ENCODE results near the gene BOC.

DNA sequence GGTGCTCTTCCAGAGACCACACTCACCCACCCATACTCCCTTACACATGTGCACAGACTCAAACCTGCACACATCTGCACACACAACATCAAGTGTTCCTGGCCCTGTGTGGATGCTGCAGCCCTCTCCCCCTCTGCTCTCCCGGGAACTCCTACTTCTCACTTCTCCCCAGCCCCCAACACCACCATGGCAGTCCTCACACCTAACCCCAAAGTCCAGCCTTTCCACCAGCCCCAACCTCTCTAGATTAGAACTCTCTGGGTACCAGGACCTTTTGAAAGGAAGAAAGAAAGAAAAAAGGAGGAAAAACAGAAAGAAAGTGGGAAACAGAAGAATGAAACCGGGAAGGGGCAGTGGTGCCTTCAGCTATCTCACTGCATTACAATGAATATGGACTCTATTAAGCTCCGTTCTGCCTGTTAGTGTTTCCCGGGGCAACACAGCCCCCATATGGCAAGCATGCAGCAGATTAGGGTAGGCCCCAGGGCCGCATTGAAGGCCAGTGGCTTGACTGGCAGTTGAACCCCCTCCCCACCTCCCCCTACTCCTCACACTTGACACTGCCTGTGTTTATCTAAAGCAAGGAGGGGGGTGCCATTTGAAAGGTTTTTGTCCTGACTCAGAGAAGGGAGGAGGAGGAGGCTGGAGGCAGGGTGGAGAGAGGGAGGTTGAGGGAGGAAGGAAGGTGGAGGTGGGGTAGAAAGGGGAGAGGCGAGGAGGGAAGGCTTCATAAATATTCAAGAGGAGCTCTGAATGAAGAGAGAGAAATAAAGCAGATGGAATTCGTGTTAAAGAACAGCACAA lies 30.1 kb downstream of the BOC start:
- TF ChIP-seq, protein P1, sequence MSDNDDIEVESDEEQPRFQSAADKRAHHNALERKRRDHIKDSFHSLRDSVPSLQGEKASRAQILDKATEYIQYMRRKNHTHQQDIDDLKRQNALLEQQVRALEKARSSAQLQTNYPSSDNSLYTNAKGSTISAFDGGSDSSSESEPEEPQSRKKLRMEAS (IDR thresholded peaks at IDR 0.05): no peak
- TF ChIP-seq, protein P2, sequence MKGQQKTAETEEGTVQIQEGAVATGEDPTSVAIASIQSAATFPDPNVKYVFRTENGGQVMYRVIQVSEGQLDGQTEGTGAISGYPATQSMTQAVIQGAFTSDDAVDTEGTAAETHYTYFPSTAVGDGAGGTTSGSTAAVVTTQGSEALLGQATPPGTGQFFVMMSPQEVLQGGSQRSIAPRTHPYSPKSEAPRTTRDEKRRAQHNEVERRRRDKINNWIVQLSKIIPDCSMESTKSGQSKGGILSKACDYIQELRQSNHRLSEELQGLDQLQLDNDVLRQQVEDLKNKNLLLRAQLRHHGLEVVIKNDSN (IDR thresholded peaks at IDR 0.05): no peak
- no peak for TF ChIP-seq TAF1 (IDR thresholded peaks at IDR 0.05; ENCODE audit: low read depth)
- TF ChIP-seq, protein P3, sequence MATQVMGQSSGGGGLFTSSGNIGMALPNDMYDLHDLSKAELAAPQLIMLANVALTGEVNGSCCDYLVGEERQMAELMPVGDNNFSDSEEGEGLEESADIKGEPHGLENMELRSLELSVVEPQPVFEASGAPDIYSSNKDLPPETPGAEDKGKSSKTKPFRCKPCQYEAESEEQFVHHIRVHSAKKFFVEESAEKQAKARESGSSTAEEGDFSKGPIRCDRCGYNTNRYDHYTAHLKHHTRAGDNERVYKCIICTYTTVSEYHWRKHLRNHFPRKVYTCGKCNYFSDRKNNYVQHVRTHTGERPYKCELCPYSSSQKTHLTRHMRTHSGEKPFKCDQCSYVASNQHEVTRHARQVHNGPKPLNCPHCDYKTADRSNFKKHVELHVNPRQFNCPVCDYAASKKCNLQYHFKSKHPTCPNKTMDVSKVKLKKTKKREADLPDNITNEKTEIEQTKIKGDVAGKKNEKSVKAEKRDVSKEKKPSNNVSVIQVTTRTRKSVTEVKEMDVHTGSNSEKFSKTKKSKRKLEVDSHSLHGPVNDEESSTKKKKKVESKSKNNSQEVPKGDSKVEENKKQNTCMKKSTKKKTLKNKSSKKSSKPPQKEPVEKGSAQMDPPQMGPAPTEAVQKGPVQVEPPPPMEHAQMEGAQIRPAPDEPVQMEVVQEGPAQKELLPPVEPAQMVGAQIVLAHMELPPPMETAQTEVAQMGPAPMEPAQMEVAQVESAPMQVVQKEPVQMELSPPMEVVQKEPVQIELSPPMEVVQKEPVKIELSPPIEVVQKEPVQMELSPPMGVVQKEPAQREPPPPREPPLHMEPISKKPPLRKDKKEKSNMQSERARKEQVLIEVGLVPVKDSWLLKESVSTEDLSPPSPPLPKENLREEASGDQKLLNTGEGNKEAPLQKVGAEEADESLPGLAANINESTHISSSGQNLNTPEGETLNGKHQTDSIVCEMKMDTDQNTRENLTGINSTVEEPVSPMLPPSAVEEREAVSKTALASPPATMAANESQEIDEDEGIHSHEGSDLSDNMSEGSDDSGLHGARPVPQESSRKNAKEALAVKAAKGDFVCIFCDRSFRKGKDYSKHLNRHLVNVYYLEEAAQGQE (IDR thresholded peaks at IDR 0.05; ENCODE audit: low read depth): no peak
- no peak for TF ChIP-seq EP300 (IDR thresholded peaks at IDR 0.05; ENCODE audit: borderline replicate concordance)
- no peak for TF ChIP-seq RAD21 (IDR thresholded peaks at IDR 0.05; ENCODE audit: low read depth)
- no peak for TF ChIP-seq NFIC (IDR thresholded peaks at IDR 0.05)
- TF ChIP-seq CREB1 (IDR thresholded peaks at IDR 0.05; ENCODE audit: low read depth): no peak
- no peak for TF ChIP-seq ZBTB7A (IDR thresholded peaks at IDR 0.05; ENCODE audit: low read depth)
- TF ChIP-seq FOXM1 (IDR thresholded peaks at IDR 0.05; ENCODE audit: borderline replicate concordance, low read depth): no peak
